HG03342 (cell line): ENCODE results near the gene SDC1.
A peak's percentile ranks its signal among the peaks of the same experiment; 100 is the strongest.

ENCODE experiments used
- ATAC-seq: cut with Tn5 transposase; IDR thresholded peaks from one replicate; pipeline ENCODE4 v1.9.1; 2021; ENCODE audit warnings: mild to moderate bottlenecking, moderate library complexity; ENCODE audit not compliant: unreplicated experiment

Gene SDC1

GRCh38 chr2:20215183-20216040 lies 9.5 kb downstream of the SDC1 start:
- no peak for ATAC-seq

- ATAC-seq = no peak
Measured at GRCh38 chr2:20214566-20215182, 10.3 kb downstream of the SDC1 start.

DNA sequence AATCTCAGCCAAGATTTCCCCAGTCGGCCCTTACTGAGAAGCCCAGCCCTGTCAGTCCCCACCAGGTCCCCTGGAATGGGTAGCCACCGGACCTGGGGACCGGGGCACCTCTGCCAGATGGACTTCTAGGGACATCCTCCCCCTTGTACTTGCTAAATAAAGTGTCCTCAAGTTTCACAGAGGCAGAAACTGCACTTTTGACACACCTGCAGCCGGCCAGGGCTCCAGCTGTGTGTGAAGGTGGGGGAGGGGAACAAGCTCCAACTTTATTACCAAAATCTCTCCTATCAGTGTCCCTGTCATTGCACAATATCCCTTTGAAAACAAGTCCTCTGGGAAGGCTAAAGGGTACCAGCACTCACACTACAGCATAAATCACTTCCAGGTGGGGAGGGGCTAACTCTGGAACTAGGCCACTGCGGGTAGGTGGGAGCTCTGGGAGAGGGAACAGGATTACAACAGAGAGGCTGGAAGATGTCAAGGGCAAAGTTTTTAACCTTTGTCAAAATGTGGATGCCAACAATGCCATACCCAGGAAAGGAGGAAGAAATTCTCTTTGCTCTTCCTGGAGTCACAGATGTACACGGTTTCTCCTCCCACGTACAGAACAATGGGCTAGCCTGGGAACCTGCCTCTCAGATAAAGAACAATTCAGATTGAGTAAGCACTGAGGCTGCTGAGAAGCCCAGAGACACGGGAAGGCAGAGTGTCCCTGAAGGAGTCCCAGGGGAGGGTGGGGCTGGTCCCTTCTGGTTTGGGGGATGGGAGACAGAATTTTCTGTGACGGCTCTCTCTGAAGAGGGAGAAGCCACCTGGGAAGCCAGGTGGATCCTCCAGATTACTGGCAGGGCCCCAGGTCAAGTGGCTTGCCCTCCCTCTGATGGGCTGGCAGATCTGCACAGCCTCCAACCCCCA lies 11.0 kb downstream of the SDC1 start:
- ATAC-seq = peak; percentile 47

- no peak for ATAC-seq
Measured at GRCh38 chr2:20212871-20213503, 11.9 kb downstream of the SDC1 start.

GRCh38 chr2:20212459-20212870 lies 12.5 kb downstream of the SDC1 start:
- ATAC-seq = peak; percentile 45

GRCh38 chr2:20211860-20212458 lies 13.0 kb downstream of the SDC1 start:
- ATAC-seq = peak; percentile 5

DNA sequence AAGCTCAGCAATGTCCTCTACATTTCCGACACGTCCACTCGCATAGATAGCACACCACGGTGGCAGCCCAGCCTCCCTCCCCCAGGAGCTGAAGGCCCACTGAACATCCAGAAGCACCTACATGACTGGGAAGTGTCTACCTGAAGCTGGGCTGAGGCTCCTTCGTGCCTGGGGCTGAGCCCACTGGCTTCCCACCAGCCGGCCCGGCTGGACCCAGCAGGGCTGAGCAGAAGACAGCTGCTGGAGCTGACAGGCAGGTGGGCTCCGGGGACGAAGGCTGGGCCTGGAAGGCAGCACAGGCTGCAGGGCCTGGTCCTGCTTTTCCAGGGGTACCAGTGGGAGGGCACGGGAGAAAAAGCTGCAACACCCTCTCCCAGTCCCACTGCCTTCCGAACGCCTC lies 13.5 kb downstream of the SDC1 start:
- ATAC-seq = no peak

DNA sequence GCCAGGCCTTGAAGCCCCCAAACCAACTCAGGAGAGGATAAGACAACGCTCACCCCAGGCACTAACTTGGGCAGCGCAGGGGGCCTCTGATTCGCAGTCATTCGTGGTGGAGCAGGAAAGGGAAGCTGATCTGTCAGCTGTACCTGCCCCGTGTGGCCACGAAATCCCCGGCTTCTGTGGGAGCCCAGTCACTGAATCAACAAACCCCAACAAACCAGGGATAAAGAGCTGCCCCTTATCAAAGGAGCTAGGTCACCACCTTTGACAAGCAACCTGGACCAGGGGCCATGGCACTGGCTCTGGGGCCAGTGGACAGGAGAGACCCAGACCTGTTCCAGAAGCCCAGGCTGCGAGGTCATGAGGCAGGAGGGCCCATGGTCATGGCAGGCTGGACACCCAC lies 14.5 kb downstream of the SDC1 start:
- no peak for ATAC-seq

DNA sequence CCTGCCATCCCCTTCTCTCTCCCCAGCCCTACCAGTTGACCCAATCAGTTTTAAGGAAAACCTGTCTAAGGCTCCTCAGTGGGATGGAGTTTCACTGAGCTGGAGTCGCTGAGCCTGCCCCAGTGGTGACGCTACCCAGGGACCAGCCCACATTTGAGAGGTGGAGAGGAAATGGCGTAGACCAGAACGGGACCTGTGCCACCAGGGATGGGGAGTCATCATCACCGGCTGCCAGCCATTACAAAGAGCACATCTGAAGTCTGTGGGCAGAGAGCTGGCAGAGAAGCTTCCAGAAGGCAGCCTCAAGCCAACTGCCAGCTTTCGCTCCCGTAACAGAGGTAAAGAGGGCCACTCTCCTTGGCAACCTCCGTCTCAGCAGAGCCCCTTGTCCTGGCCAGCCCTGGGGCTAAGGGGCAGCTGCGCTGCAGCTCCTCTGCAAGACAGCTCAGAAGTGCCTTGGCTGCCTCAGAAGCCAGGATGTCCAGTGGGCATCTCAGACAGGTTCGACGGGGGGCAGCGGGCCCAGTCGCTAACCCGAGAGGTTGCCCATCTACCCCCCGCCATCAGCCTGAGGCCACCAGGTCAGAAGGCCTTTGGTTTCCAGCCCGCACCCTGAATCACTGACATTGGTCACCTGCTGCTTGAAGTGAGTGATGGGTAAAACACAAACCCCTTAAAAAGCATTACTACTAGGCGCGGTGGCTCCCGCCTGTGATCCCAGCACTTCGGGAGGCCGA lies 15.4 kb downstream of the SDC1 start:
- ATAC-seq = no peak

GRCh38 chr2:20208476-20208859 lies 16.5 kb downstream of the SDC1 start:
- ATAC-seq = no peak

GRCh38 chr2:20207051-20207450 lies 17.9 kb downstream of the SDC1 start:
- peak; percentile 45 for ATAC-seq

DNA sequence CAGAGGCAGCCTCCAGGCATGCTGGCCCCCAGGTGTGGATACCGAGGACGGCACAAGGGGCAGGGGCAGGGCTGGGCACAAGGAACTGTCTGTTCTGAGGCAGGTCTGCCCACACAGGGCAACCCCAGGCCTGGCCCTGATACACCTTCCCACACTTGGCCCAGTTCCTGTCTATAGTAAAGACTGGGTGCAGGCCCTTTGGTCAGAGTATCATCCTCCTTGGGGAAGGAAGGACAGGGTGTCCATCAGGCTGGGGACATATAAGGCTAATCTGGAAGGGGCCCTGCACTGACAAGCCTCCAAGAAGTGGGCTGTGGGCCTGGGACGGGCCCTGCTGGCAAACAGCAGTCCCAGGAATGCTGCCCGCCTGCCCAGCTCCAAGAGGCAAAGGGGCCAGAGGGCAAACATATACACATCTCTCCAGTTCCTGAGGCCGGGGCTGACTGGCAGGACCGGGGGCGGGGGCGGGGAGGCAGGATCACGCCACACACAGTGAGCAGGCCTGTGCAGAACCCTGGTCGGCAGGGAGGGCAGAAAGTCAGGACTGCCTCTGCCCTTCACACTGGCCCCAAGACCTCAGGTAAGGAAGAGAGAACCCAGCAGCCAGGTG lies 18.9 kb downstream of the SDC1 start:
- ATAC-seq = no peak

DNA sequence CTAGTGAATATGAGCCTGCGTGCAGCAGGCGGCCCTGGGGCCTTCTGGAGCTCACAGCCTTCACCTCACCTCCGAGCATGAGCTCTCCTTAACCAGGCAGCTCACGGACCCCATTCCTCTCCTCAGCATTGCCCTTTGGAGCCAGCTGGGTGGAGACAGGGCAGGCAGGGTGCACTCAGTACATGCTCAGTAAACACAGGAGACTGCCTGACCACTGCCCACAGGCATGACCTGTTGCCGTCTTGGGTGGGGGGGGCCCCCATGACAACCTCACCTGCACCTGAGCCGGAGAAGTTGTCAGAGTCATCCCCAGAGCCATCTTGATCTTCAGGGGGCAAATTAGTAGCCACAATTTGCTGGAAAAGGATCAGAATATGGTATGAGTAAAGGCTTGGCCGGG lies 19.9 kb downstream of the SDC1 start:
- ATAC-seq = no peak

DNA sequence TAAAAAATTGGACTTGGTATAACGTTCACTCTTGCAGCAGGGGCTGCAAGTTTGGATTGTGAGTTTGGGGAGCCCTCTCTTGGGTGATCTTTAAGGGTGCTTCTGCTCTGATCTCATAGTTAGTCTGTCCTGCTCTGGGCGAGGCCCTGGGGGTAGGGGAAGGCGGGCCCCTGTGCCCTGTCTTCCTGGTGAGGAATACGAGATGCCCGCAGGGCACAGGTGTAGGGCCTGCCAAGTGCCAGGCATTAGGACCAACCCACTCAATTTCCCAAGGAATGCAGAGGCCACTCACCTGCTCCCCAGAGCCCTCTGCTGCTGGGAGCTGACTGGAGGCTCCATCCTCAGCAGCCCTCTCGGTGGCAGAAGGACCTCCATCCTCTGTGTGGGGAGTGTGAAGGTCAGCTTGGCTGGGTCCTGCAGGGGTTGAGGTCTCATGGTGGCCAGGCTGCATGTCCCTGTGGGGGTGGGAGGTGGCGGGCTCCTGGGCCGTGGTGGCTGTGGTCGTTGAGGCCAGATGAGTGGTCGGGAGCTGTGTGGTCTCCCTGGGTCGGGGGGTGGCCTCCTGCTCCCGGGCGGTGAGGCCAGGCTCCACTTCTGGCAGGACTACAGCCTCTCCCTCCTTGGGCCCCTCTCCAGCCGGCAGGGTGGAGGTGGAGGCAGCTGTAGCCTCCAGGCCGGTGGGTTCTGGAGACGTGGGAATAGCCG lies 21.3 kb downstream of the SDC1 start:
- ATAC-seq = no peak

DNA sequence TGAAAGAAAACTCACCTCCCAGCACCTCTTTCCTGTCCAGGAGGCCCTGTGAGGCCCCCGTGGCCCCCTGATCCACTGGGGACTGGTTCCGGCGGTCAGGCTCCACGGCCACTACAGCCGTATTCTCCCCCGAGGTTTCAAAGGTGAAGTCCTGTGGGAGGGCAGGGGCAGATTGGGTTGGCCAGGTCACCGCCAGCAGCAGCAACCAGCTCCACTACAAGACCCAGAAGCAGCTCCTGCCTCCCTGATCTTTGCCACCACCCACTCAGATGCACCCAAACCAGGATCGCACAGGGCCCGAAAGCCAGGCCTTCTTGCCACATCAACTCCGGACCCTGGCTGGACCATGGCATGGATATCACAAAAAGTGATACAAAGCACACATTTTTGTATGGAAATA lies 21.9 kb downstream of the SDC1 start:
- no peak for ATAC-seq

- no peak for ATAC-seq
Measured at GRCh38 chr2:20201671-20202070, 23.3 kb downstream of the SDC1 start.

GRCh38 chr2:20200697-20201555 lies 24.0 kb downstream of the SDC1 start:
- no peak for ATAC-seq
